GM21737 (cell line): ENCODE data around the gene PRMT9.

ENCODE experiments used
- ATAC-seq: cut with Tn5 transposase; IDR thresholded peaks from one replicate; pipeline ENCODE4 v1.9.1; 2021; ENCODE audit warnings: mild to moderate bottlenecking, moderate library complexity; ENCODE audit not compliant: unreplicated experiment

PRMT9 gene

DNA sequence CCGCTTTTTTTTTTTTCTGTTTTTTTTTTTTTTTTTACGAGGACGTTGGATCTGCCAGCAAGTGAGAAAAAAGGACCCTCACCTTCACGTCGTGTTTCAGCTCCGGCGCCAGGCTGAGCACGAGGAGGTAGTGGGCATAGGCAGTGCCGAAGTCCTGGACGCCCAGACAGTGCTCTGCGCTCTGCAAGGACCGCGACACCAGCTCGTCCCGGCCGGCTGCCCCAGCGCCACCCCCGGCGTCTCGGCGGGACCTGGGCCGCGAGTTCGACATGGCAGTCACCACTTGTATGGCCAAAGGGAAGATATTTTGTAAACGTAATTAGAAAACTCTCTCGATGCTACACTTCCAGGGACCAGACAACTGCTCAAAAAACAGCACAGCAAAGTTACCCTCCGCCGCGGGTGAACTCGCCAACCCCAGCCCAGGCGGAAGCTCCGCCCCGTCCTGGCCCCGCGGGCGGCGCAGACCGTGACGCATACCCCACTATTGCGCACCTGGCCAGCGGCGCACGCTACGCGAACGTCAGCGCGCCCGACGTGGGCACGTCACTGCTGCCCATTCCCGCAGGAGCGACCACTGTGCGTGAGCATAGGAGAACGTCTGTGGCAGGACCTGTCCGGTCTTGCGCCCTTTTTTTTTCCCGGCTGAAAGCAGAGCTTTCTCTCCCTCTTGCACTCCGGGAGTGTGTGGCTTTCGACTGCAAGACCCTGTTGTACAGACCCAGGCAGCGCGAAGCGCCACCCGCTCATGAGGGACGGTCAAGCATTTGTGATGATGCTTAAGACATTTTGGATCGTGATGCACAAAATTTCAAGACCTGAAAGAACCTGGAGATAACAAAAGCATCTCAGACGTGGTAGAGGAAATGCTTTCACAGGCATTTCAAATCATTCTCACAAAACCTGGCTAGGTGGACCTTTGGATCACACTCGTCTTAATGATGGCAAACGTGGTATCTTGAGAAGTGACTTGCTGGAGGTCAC lies at the start of gene PRMT9:
Gene PRMT9, minus strand, starts transcription at position 447 of the 984 bp plus-strand sequence. Its CDS starts 176 bp downstream, at position 271.
- peak; percentile 99 for ATAC-seq

- ATAC-seq, result peak; percentile 24
These were observed 48.7 kb upstream of the PRMT9 start for GRCh38 chr4:147732518-147733235.

- peak; percentile 61 for ATAC-seq
These were observed 47.9 kb upstream of the PRMT9 start, which contains the start of gene ARHGAP10 for GRCh38 chr4:147731580-147732517. TSS of gene ARHGAP10 (plus strand) at chr4:147732088. CDS start at chr4:147732302, 214 bp downstream.

- ATAC-seq, result no peak
These were observed 46.4 kb upstream of the PRMT9 start for GRCh38 chr4:147730333-147730732.

DNA sequence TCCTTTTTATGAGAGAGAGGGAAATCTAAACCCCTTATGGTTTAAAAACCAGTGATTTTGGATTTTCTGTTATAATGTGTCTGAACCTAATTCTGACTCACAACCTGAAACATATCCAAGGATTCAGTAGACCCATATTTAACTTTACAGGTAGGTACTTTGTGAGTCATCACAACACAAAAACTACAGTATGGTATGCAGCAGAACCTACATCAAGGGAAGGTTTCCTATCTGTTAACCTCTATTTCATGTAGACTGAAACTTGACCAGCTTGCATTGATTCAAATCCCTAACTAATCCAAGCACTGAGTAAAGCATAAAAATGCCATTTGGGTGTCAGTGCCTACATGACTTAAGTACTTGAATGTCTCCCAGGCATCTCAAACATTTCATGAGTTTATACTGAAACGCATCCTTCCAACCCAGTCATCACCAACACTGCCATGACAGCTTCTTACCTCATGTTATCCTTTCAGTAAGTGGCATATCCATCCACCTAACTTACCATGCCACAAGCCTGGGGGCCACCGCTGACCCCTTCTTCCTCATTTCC lies 43.6 kb upstream of the PRMT9 start:
- no peak for ATAC-seq

DNA sequence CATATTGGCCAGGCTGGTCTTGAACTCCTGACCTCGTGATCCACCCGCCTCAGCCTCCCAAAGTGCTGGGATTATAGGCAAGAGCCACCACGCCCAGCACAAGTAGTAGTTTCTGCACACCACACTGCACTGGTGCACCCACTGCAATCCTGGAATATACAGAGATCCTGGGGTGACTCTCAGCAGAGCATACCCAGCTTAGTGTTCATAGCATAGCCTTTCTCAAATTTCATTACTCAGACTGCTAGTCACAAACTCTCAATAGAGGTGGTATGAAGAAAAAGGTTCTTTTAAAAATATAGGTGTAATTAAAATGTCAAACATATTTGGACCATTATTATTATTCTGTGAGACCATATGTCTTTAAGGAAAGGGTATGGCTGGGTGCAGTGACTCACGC lies 41.7 kb upstream of the PRMT9 start:
- no peak for ATAC-seq

GRCh38 chr4:147724468-147725201 lies 40.7 kb upstream of the PRMT9 start:
- ATAC-seq, result no peak

DNA sequence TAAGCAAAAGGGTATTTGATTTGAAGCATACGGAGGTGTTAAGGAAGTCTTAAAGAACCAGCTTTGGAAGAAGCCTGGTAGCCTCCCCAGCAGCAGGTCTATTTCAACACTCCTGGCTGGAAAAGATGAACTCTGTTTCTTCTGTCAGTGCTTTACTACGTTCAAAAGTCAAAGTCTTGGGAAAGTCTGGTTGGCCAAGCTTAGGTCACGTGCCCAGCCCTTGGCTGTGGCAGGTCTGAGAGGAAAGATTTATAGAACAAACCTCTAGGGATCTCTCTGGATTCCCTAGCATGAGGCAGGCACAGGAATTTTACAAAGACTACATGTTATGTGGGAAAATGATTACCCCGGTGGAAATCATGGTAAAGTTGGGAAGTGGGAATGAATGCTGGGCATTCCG lies 39.4 kb upstream of the PRMT9 start:
- no peak for ATAC-seq

DNA sequence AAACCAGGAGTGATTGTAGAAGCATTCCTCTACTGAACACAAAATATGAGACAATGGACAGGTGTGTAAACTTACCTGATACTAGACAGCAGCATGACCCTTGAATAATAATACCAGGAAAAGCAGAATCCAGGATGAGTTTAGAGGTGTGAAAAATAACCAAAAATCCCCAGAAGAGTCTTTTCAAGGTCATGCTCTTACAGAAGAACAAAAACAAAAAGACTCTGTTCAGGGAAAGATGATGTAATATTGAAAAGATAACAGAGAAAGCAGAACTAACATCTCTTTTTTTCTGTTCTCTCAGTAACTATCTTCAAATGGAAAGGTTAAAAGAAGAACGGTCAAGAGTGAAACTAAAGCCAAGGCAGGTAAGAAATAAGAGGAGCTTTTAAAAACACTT lies 33.9 kb upstream of the PRMT9 start:
- ATAC-seq, result peak; percentile 80

DNA sequence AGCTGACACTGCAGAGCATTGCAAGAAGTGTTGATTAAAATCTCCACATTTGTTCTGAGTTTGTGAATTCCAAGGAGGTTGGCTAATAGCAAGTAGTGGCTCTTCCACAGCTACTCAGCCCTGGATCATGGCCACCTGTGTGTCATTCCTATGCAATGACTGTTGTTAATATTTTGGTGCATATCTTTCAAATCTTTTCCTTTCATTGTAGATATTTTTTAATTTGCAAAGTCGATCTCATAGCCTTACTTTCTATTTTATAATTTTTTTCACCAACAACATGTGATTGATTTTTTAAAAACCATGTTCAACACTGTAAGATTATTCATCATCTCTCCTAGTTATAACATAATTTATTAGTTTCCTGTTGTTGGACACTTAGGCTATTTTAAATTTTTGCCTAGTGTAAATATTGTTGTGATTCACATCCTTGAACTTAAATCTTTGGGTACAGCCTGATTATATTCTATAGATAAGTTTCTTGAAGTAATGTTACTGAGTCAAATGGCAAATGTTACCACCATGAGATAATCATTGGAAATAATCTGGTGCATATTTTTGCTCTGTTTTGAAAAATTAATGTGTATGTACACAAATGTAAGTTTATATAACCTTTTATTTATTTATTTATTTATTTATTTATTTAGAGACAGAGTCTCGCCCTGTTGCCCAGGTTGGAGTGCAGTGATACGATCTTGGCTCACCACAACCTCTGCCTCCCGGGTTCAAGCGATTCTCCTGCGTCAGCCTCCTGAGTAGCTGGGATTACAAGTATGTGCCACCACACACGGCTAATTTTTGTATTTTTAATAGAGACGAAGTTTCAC lies 30.8 kb upstream of the PRMT9 start:
- no peak for ATAC-seq

- no peak for ATAC-seq
These were observed 26.0 kb upstream of the PRMT9 start for GRCh38 chr4:147709999-147710398.

- ATAC-seq, result no peak
These were observed 24.1 kb upstream of the PRMT9 start for GRCh38 chr4:147707892-147708672.

DNA sequence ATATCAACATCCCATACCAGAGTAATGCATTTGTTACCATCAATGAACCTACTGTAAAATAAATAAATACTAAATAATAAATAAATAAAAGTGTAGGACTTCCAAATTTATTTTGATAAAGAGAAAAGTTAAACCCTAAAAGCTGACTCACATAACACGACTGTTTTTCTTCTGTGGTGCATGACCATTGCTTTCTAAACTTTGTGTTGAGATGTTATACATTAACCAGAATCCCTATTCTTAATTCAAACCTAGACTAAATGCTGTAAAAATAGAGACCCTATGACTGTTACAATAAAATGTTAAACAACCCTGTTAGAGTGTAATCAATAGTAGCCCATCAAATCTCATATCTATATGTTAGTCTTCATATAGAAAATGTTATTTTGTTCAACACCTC lies 20.9 kb upstream of the PRMT9 start:
- ATAC-seq, result no peak

GRCh38 chr4:147696866-147697265 lies 12.9 kb upstream of the PRMT9 start:
- ATAC-seq, result no peak

DNA sequence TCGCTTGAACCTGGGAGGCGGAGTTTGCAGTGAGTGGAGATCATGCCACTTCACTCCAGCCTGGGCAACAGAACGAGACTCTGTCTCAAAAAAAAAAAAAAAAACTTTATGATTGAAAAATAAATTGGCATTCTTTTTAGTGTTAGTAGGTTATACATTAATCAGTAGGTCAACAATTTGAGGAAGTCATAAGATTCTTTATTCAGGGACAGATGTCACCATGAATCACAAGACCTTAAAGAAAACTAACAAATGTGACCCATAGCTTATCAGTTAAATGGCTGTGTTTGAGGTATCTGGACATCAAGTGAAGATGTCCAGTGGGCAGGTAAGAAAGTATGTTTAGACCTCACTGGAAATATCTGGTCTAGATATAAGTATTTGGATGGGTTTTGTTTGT lies 9.3 kb upstream of the PRMT9 start:
- no peak for ATAC-seq

- ATAC-seq, result no peak
These were observed 7.9 kb upstream of the PRMT9 start for GRCh38 chr4:147691820-147692219.

DNA sequence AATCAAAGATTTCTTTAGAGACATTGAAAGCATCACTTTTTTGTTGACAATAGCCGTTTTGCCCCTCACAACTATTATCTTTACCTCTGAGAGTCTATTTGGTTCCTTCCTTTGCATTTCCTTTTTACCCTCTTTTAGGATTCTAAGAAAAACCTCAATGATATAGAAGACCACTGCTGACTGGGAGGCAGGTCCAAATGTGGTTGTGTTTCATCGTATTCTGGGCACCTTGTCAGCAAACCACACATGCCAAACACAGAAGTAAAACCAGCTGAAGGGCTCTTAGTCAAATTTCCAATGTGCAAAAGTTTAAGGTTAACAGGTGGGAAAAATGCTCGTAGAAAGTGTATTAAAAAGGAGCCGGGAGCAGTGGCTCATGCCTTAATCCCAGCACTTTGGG lies 5.1 kb upstream of the PRMT9 start:
- no peak for ATAC-seq

DNA sequence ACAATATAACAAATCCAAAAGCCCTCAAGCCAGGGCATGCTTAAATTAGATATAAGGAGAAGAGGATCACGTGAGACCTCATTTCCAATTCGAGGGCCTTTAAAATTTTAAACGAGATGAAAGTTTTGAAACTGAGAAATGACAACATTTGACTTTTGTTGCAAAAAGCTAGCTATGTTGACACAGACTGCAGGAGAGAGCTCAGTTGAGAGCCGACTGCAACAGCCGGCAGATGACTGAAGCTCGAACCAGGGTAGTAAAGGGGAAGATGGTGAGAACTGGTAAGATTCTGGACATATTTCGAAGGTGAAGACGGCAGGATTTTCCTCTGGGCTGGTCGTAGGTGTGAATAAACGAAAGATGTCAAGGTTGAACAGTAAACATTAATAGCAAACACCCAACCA lies 773 bp downstream of the PRMT9 start:
- no peak for ATAC-seq
